Measurements from ENCODE around the gene LRRC14B. TPM values are rescaled to one million over a fixed set of nuclear protein-coding genes. Genes with fewer than 3 reads are reported as not detected.

The LRRC14B gene
- total RNA-seq, 4 donors from 2014 or later, result not detected

- Histone ChIP-seq H3K27me3 (peaks cover 19% of the 10 kb centered on the region), H3K27ac (no peak overlapping the region), H3K36me3 (no peaks in the 10 kb centered on the region), H3K4me1 (no peaks in the 10 kb centered on the region), H3K4me3 (no peak overlapping the region), H3K9me3 (peaks cover 0 to 31% (median 0%) of the 10 kb centered on the region in 3 donors)
- WGBS, 2 donors (ENCODE audit: low coverage in 1 of 2), result 86 to 100% methylated on average over 2 to 6 of the region's 7 CpGs
- ATAC-seq, result no peak
- TF ChIP-seq POLR2AphosphoS5 (IDR thresholded peaks at IDR 0.05) (no peak), EP300 (IDR thresholded peaks at IDR 0.05) (no peak)
Measured at GRCh38 chr5:145585-146323, 45.5 kb upstream of the LRRC14B start.

GRCh38 chr5:147751-148150 is 43.5 kb upstream of the LRRC14B start:
- H3K27ac ChIP-seq, result no peak overlapping the region
- H3K4me1 ChIP-seq, result no peaks in the 10 kb centered on the region
- ATAC-seq, result no peak
- no peaks in the 10 kb centered on the region for H3K36me3 ChIP-seq
- H3K4me3 ChIP-seq, result no peak overlapping the region
- H3K27me3 ChIP-seq, result peaks cover 19% of the 10 kb centered on the region
- TF ChIP-seq CTCF (IDR thresholded peaks at IDR 0.05) (no peak), EP300 (IDR thresholded peaks at IDR 0.05) (no peak), POLR2AphosphoS5 (IDR thresholded peaks at IDR 0.05) (no peak), POLR2A (IDR thresholded peaks at IDR 0.05) (no peak)
- 100% methylated on average over 1 of the region's 1 CpG for WGBS, 2 donors (ENCODE audit: low coverage in 1 of 2)
- peaks cover 0 to 31% (median 0%) of the 10 kb centered on the region in 3 donors for H3K9me3 ChIP-seq

- WGBS, 2 donors (ENCODE audit: low coverage in 1 of 2), result 73 to 81% methylated on average over 6 of the region's 6 CpGs
- TF ChIP-seq EP300 (IDR thresholded peaks at IDR 0.05) (no peak), POLR2AphosphoS5 (IDR thresholded peaks at IDR 0.05) (no peak), POLR2A (IDR thresholded peaks at IDR 0.05) (no peak), CTCF (IDR thresholded peaks at IDR 0.05) (no peak)
- peaks cover 0 to 31% (median 0%) of the 10 kb centered on the region in 3 donors for H3K9me3 ChIP-seq
Measured at GRCh38 chr5:149745-150485, 41.4 kb upstream of the LRRC14B start.

GRCh38 chr5:150746-151145 is 40.5 kb upstream of the LRRC14B start:
- no peak for ATAC-seq
- H3K36me3 ChIP-seq, result no peaks in the 10 kb centered on the region
- WGBS, 2 donors (ENCODE audit: low coverage in 1 of 2), result 81 to 87% methylated on average over 3 to 4 of the region's 4 CpGs
- no peak overlapping the region for H3K27ac ChIP-seq
- no peak overlapping the region for H3K4me3 ChIP-seq
- H3K27me3 ChIP-seq, result peaks cover 6% of the 10 kb centered on the region
- peaks cover 0 to 31% (median 0%) of the 10 kb centered on the region in 3 donors for H3K9me3 ChIP-seq
- no peaks in the 10 kb centered on the region for H3K4me1 ChIP-seq
- TF ChIP-seq EP300 (IDR thresholded peaks at IDR 0.05) (no peak), CTCF (IDR thresholded peaks at IDR 0.05) (no peak), POLR2A (IDR thresholded peaks at IDR 0.05) (no peak), POLR2AphosphoS5 (IDR thresholded peaks at IDR 0.05) (no peak)

More at GRCh38 chr5:149745-150485, 41.4 kb upstream of the LRRC14B start:
- no peak overlapping the region for H3K4me3 ChIP-seq
- H3K27ac ChIP-seq, result no peak overlapping the region
- H3K36me3 ChIP-seq, result no peaks in the 10 kb centered on the region
- no peaks in the 10 kb centered on the region for H3K4me1 ChIP-seq
- ATAC-seq, result no peak
- H3K27me3 ChIP-seq, result peaks cover 14% of the 10 kb centered on the region

GRCh38 chr5:152077-152476 is 39.2 kb upstream of the LRRC14B start:
- Histone ChIP-seq H3K27me3 (no peaks in the 10 kb centered on the region), H3K27ac (no peak overlapping the region), H3K4me3 (no peak overlapping the region), H3K4me1 (no peaks in the 10 kb centered on the region), H3K36me3 (no peaks in the 10 kb centered on the region), H3K9me3 (peaks cover 0 to 22% (median 0%) of the 10 kb centered on the region in 3 donors)
- ATAC-seq, result no peak
- TF ChIP-seq EP300 (IDR thresholded peaks at IDR 0.05) (no peak), POLR2A (IDR thresholded peaks at IDR 0.05) (no peak), CTCF (IDR thresholded peaks at IDR 0.05) (no peak), POLR2AphosphoS5 (IDR thresholded peaks at IDR 0.05) (no peak)
- WGBS, 2 donors (ENCODE audit: low coverage in 1 of 2), result 94 to 100% methylated on average over 6 of the region's 6 CpGs

Data from gastroesophageal sphincter (tissue), 4 donors.